Measurements from ENCODE around the gene PIP4K2A.

The PIP4K2A gene

GRCh38 chr10:22628309-22628708, 86.1 kb downstream of the PIP4K2A start:
- DNase-seq (ENCODE audit: insufficient read length, low spot score), result no peak
- FAIRE-seq, result peak; percentile 45
- TF ChIP-seq POLR2A (IDR thresholded peaks at IDR 0.05; ENCODE audit: low read depth, low read length), result no peak

DNA sequence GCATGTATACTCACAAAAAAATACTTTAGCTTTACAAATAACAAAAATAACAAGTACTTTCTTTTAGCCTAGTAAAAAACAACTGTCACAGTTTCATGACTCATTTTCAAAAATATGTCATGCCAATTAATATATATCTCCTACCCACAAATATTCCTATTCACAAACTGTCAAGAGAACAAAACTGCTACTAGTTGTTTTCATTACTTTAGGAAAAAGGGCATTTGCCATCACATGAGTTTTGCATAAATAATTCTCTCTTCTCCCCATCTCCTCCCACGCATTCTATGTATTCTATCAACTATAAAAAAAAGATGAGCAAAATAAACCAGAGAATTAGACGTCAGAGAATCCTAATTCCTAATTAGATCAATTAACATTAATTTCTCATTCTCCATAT, 87.6 kb downstream of the PIP4K2A start:
- no peak for TF ChIP-seq POLR2A (IDR thresholded peaks at IDR 0.05; ENCODE audit: low read depth, low read length)
- DNase-seq (ENCODE audit: insufficient read length, low spot score), result no peak
- no peak for FAIRE-seq

- FAIRE-seq, result no peak
Observed at GRCh38 chr10:22625516-22626290, 88.7 kb downstream of the PIP4K2A start.

GRCh38 chr10:22624287-22624738, 90.1 kb downstream of the PIP4K2A start:
- no peak for TF ChIP-seq POLR2A (IDR thresholded peaks at IDR 0.05; ENCODE audit: low read depth, low read length)
- DNase-seq (ENCODE audit: insufficient read length, low spot score), result peak; percentile 16
- FAIRE-seq, result peak; percentile 94

More at GRCh38 chr10:22625516-22626290, 88.7 kb downstream of the PIP4K2A start:
- no peak for DNase-seq (ENCODE audit: insufficient read length, low spot score)
- no peak for TF ChIP-seq POLR2A (IDR thresholded peaks at IDR 0.05; ENCODE audit: low read depth, low read length)

- no peak for TF ChIP-seq POLR2A (IDR thresholded peaks at IDR 0.05; ENCODE audit: low read depth, low read length)
- FAIRE-seq (no peak), DNase-seq (ENCODE audit: insufficient read length, low spot score) (no peak)
Observed at GRCh38 chr10:22623633-22624253, 90.6 kb downstream of the PIP4K2A start.

- no peak for TF ChIP-seq POLR2A (IDR thresholded peaks at IDR 0.05; ENCODE audit: low read depth, low read length)
- FAIRE-seq (no peak), DNase-seq (ENCODE audit: insufficient read length, low spot score) (no peak)
Observed at GRCh38 chr10:22622242-22622806, 92.1 kb downstream of the PIP4K2A start.

DNA sequence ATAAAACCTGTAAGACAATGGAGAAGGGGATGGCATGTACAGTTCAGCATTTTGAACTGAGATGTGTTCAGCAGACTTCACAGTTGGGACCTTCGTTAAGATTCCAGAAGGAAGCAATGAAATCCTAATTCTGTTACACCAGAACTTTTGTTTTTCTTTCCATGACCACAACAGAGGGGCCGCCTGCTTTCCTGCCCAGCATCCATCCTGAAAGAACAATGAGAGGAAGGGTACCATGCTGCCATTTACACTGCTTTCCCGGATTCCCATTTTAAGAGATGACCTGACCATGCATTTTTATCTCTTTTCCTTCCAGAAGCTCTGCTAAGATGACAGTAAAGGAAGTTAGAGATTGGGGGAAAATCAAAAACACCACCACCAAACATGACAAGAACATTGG, 92.7 kb downstream of the PIP4K2A start:
- FAIRE-seq (no peak), DNase-seq (ENCODE audit: insufficient read length, low spot score) (no peak)
- TF ChIP-seq POLR2A (IDR thresholded peaks at IDR 0.05; ENCODE audit: low read depth, low read length), result no peak

DNA sequence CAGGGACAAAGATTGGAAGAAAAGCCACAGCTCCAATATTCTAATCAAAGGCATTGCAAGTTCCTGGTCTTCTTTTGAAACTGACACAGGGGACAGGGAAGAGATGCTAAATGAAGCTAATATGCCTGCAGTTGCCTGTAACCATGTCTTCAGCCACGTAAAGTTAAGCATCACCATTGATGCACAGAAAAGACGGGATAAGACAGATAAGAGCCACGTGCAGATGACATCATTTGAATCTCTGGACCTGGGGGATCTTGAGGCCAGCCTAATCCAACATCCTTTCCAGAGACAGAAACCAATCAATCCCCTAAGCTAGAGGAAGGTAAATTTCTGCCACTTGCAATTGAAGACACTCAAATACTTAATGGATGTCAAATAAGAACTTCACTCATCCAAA, 93.4 kb downstream of the PIP4K2A start:
- no peak for TF ChIP-seq POLR2A (IDR thresholded peaks at IDR 0.05; ENCODE audit: low read depth, low read length)
- no peak for DNase-seq (ENCODE audit: insufficient read length, low spot score)
- no peak for FAIRE-seq

- peak; percentile 97 for FAIRE-seq
- no peak for TF ChIP-seq POLR2A (IDR thresholded peaks at IDR 0.05; ENCODE audit: low read depth, low read length)
- DNase-seq (ENCODE audit: insufficient read length, low spot score), result peak; percentile 69
Observed at GRCh38 chr10:22620140-22620857, 94.1 kb downstream of the PIP4K2A start.

DNA sequence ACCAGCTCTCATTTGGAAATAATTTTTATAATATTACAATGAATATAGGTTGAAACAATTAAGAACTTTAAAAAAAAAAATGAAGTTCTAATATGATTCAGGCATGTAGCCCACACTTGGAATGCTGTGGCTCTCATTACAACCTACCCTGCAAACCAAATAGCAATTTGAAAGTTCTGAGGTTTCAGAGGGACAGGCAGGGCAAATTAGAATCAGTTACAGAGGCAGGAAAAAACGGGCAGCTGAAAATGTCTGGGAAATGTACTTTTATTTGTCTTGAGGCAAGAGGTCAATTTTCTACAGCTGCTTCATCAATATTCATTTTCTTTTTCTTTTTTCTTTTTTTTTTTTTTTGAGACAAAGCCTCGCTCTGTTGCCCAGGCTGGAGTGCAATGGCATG, 95.3 kb downstream of the PIP4K2A start:
- no peak for FAIRE-seq
- TF ChIP-seq POLR2A (IDR thresholded peaks at IDR 0.05; ENCODE audit: low read depth, low read length), result no peak

GRCh38 chr10:22618078-22618785, 96.1 kb downstream of the PIP4K2A start:
- DNase-seq (ENCODE audit: insufficient read length, low spot score), result no peak
- no peak for FAIRE-seq
- no peak for TF ChIP-seq POLR2A (IDR thresholded peaks at IDR 0.05; ENCODE audit: low read depth, low read length)

More for the DNA sequence above, 95.3 kb downstream of the PIP4K2A start:
- DNase-seq (ENCODE audit: insufficient read length, low spot score), result no peak

DNA sequence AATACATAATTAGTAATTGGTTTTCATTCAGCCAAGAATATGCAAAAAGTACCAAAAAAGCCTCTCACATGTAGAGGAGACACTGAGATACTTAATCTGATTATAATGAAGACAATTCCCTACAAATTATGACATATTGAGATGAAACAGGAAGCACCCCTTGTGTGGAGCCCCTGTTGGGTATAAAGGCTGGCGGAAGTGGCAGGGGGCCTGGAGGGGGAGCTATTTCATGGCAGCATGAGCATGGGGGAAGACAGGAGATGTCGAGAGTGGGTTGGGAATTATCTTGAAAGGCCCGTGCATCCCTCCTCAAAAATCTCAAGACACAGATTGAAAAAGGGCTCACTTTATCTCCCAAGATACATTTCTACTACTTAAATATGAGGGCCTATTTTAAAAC, 96.9 kb downstream of the PIP4K2A start:
- no peak for TF ChIP-seq POLR2A (IDR thresholded peaks at IDR 0.05; ENCODE audit: low read depth, low read length)
- FAIRE-seq (no peak), DNase-seq (ENCODE audit: insufficient read length, low spot score) (no peak)

DNA sequence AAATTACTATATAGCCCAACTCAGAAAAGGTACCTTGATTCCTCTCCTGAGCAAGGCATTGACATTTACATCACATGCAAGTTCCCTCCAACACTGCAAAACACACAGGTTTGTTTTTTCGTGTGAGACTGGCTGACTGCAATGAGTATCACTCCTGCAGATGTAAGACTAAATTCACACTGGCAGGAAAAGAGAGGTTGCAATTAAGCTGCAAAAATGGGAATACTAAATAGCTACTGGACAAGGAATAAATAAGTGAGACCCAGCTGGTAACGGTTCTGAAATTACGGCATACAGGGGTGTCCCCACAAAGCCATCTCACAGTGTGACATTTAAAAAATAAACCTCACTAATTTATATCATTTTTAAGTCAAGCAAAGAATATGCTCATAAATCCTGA, 97.3 kb downstream of the PIP4K2A start:
- FAIRE-seq (no peak), DNase-seq (ENCODE audit: insufficient read length, low spot score) (no peak)

More for the DNA sequence above, 97.3 kb downstream of the PIP4K2A start:
- TF ChIP-seq POLR2A (IDR thresholded peaks at IDR 0.05; ENCODE audit: low read depth, low read length), result no peak
